C4-2B (cell line): ENCODE data around the gene KIF25.

Experiments
- ZFX ChIP-seq: fragments of 450-650 bp; IDR thresholded peaks from 2 replicates; pipeline ENCODE4 v1.6.1; 2017
- TF ChIP-seq, protein P1 (sequence below): fragments of 450-650 bp; conservative IDR thresholded peaks from 2 replicates; pipeline ENCODE4 v1.5.1; 2017; ENCODE audit warnings: mild to moderate bottlenecking

DNA sequence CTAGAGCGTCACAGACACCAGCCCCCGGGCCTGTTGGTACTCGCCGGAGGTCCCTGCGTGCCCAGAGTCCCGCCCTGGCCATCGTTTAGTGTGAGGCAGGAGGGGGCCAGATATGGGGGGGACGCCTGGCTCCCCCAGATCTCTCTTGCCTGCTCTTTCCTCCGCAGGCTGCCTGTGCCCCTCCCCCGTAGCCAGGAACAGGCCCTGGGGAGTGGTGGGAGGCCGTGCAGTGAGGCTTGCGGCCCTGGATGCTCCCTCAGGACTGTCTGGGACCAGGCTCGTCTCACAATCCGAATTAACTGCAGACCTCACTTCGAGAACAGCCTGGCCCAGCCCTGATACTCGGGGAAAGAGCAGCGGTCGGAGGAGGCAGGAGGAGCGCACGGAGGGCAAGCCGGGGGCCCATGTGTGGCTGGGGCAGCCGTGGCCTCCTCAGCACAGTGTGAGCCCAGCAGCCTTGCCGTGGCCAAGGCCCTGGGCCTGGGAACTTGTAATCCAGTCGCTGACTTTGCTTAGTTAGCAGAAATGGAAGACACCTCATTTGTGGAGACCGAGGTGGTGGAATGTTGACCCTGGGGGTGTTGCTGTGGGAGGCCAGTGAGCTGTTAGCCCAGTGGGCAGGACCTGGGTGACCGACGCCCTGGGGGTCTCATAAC is 52.9 kb downstream of the KIF25 start:
- TF ChIP-seq, protein P1, sequence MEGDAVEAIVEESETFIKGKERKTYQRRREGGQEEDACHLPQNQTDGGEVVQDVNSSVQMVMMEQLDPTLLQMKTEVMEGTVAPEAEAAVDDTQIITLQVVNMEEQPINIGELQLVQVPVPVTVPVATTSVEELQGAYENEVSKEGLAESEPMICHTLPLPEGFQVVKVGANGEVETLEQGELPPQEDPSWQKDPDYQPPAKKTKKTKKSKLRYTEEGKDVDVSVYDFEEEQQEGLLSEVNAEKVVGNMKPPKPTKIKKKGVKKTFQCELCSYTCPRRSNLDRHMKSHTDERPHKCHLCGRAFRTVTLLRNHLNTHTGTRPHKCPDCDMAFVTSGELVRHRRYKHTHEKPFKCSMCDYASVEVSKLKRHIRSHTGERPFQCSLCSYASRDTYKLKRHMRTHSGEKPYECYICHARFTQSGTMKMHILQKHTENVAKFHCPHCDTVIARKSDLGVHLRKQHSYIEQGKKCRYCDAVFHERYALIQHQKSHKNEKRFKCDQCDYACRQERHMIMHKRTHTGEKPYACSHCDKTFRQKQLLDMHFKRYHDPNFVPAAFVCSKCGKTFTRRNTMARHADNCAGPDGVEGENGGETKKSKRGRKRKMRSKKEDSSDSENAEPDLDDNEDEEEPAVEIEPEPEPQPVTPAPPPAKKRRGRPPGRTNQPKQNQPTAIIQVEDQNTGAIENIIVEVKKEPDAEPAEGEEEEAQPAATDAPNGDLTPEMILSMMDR: no peak
- no peak for TF ChIP-seq ZFX
